ENCODE results near the gene MARCKSL1.

Gene MARCKSL1

GRCh38 chr1:32333251-32333963 lies 2.6 kb downstream of the MARCKSL1 start:
- H3K4me3 ChIP-seq (ENCODE audit: low read depth, low read length), result no peak overlapping the region
- TF ChIP-seq MYC (IDR thresholded peaks at IDR 0.05; ENCODE audit: low read depth, low read length) (no peak), POLR2A (IDR thresholded peaks at IDR 0.05; ENCODE audit: extremely low read depth, insufficient read length) (no peak), CTCF (IDR thresholded peaks at IDR 0.05; ENCODE audit: low read depth, low read length) (no peak), MAX (IDR thresholded peaks at IDR 0.05; ENCODE audit: low read depth, low read length) (no peak)
- DNase-seq (ENCODE audit: low read depth), result no peak

GRCh38 chr1:32332290-32333079 lies 3.5 kb downstream of the MARCKSL1 start:
- TF ChIP-seq POLR2A (IDR thresholded peaks at IDR 0.05; ENCODE audit: extremely low read depth, insufficient read length), result no peak
- no peak for TF ChIP-seq MYC (IDR thresholded peaks at IDR 0.05; ENCODE audit: low read depth, low read length)
- TF ChIP-seq CTCF (IDR thresholded peaks at IDR 0.05; ENCODE audit: low read depth, low read length), result no peak
- TF ChIP-seq MAX (IDR thresholded peaks at IDR 0.05; ENCODE audit: low read depth, low read length), result no peak
- no peak for DNase-seq (ENCODE audit: low read depth)
- H3K4me3 ChIP-seq (ENCODE audit: low read depth, low read length), result no peak overlapping the region

GRCh38 chr1:32331549-32331948 lies 4.5 kb downstream of the MARCKSL1 start:
- DNase-seq (ENCODE audit: low read depth), result no peak
- no peak overlapping the region for H3K4me3 ChIP-seq (ENCODE audit: low read depth, low read length)
- TF ChIP-seq CTCF (IDR thresholded peaks at IDR 0.05; ENCODE audit: low read depth, low read length) (no peak), MYC (IDR thresholded peaks at IDR 0.05; ENCODE audit: low read depth, low read length) (no peak), POLR2A (IDR thresholded peaks at IDR 0.05; ENCODE audit: extremely low read depth, insufficient read length) (no peak), MAX (IDR thresholded peaks at IDR 0.05; ENCODE audit: low read depth, low read length) (no peak)

GRCh38 chr1:32330558-32331151 lies 5.4 kb downstream of the MARCKSL1 start:
- no peak for DNase-seq (ENCODE audit: low read depth)
- TF ChIP-seq MYC (IDR thresholded peaks at IDR 0.05; ENCODE audit: low read depth, low read length) (no peak), CTCF (IDR thresholded peaks at IDR 0.05; ENCODE audit: low read depth, low read length) (no peak), MAX (IDR thresholded peaks at IDR 0.05; ENCODE audit: low read depth, low read length) (no peak), POLR2A (IDR thresholded peaks at IDR 0.05; ENCODE audit: extremely low read depth, insufficient read length) (no peak)
- no peak overlapping the region for H3K4me3 ChIP-seq (ENCODE audit: low read depth, low read length)

GRCh38 chr1:32329931-32330466 lies 6.0 kb downstream of the MARCKSL1 start:
- DNase-seq (ENCODE audit: low read depth), result no peak

More at GRCh38 chr1:32329931-32330466, 6.0 kb downstream of the MARCKSL1 start:
- TF ChIP-seq MYC (IDR thresholded peaks at IDR 0.05; ENCODE audit: low read depth, low read length) (no peak), MAX (IDR thresholded peaks at IDR 0.05; ENCODE audit: low read depth, low read length) (no peak), CTCF (IDR thresholded peaks at IDR 0.05; ENCODE audit: low read depth, low read length) (no peak), POLR2A (IDR thresholded peaks at IDR 0.05; ENCODE audit: extremely low read depth, insufficient read length) (no peak)
- H3K4me3 ChIP-seq (ENCODE audit: low read depth, low read length), result no peak overlapping the region
